DOHH2 (cell line): Measurements from ENCODE around the gene PAN3.

Source experiments
- H3F3A ChIP-seq: fragments of 200-600 bp; sonication (generic), shearing (Covaris generic); 2 replicates; pipeline ENCODE4 v1.6.0; 2016; ENCODE audit warnings: antibody characterized with exemption, mild to moderate bottlenecking; ENCODE audit not compliant: control insufficient read depth, insufficient read depth
- H3K27ac ChIP-seq: fragments of 200-600 bp; sonication (generic); 2 replicates; pipeline ENCODE4 v1.5.1; 2014; ENCODE audit warnings: low read depth, mild to moderate bottlenecking, low read length, moderate library complexity
- H3K27me3 ChIP-seq: fragments of 200-600 bp; sonication (generic); 2 replicates; pipeline ENCODE4 v1.6.1; 2014; ENCODE audit warnings: mild to moderate bottlenecking, low read length, mixed read lengths; ENCODE audit not compliant: control insufficient read depth
- H3K36me3 ChIP-seq: fragments of 200-600 bp; sonication (generic); 2 replicates; pipeline ENCODE4 v1.6.1; 2014; ENCODE audit warnings: mild to moderate bottlenecking, low read length, moderate library complexity, mixed read lengths; ENCODE audit not compliant: control insufficient read depth
- H3K4me1 ChIP-seq: fragments of 200-600 bp; sonication (generic); 2 replicates; pipeline ENCODE4 v1.6.1; 2014; ENCODE audit warnings: mild to moderate bottlenecking, low read length, mixed read lengths; ENCODE audit not compliant: control insufficient read depth
- H3K4me2 ChIP-seq: fragments of 200-600 bp; sonication (generic); 2 replicates; pipeline ENCODE4 v1.6.0; 2014; ENCODE audit warnings: mild to moderate bottlenecking, low read length, moderate library complexity
- H3K4me3 ChIP-seq: fragments of 200-600 bp; sonication (generic); 2 replicates; pipeline ENCODE4 v1.5.1; 2014; ENCODE audit warnings: mild to moderate bottlenecking, low read length, mixed read lengths
- H3K79me2 ChIP-seq: fragments of 200-600 bp; sonication (generic); 2 replicates; pipeline ENCODE4 v1.6.1; 2014; ENCODE audit warnings: mild to moderate bottlenecking, low read length, mixed read lengths; ENCODE audit not compliant: control insufficient read depth
- H3K9me2 ChIP-seq: fragments of 200-600 bp; sonication (generic); replicated peaks from 2 replicates; pipeline ENCODE4 v1.6.1; 2014; ENCODE audit warnings: mild to moderate bottlenecking, low read length, mixed read lengths; ENCODE audit not compliant: control insufficient read depth
- H3K9me3 ChIP-seq: fragments of 200-600 bp; sonication (generic); 2 replicates; pipeline ENCODE4 v1.6.1; 2014; ENCODE audit warnings: antibody characterized with exemption, low read length, mixed read lengths; ENCODE audit not compliant: control insufficient read depth, insufficient read depth
- H4K20me1 ChIP-seq: fragments of 200-600 bp; sonication (generic); 2 replicates; pipeline ENCODE4 v1.6.0; 2014; ENCODE audit warnings: low read depth, mild to moderate bottlenecking, antibody characterized with exemption, low read length, moderate library complexity; ENCODE audit not compliant: control insufficient read depth, insufficient read depth
- CTCF ChIP-seq: fragments of 200-600 bp; sonication (generic); IDR thresholded peaks from one replicate; pipeline ENCODE4 v1.5.1; 2014; ENCODE audit warnings: antibody characterized with exemption, mild to moderate bottlenecking, low read depth, low read length; ENCODE audit not compliant: poor library complexity, severe bottlenecking
- EZH2phosphoT487 ChIP-seq: fragments of 200-600 bp; sonication (generic); IDR thresholded peaks from 2 replicates; pipeline ENCODE4 v1.6.1; 2017; ENCODE audit warnings: borderline replicate concordance, mild to moderate bottlenecking, antibody characterized with exemption, low read length, moderate library complexity, mixed read lengths

Gene PAN3

GRCh38 chr13:28344163-28344562, 205.8 kb downstream of the PAN3 start:
- Histone ChIP-seq H3K4me2 (no peak overlapping the region), H3K9me3 (no peaks in the 10 kb centered on the region), H3K36me3 (no peaks in the 10 kb centered on the region), H3K4me1 (no peaks in the 10 kb centered on the region), H3K27ac (no peak overlapping the region), H3K79me2 (no peaks in the 10 kb centered on the region), H4K20me1 (no peaks in the 10 kb centered on the region), H3K27me3 (peaks cover 5% of the 10 kb centered on the region; the same call in 1 of the 2 replicates), H3F3A (no peaks in the 10 kb centered on the region), H3K4me3 (no peak overlapping the region), H3K9me2 (no peaks in the 10 kb centered on the region)
- TF ChIP-seq CTCF: no peak
- TF ChIP-seq EZH2phosphoT487: no peak
